GM12891 (cell line): Measurements from ENCODE around the gene SLC25A24.

ENCODE experiments used
- POLR2A ChIP-seq: IDR thresholded peaks from 2 replicates; pipeline ENCODE4 v1.6.1; 2011; ENCODE audit warnings: low read depth, low read length, control low read depth
- SPI1 ChIP-seq: IDR thresholded peaks from 2 replicates; pipeline ENCODE4 v1.6.1; 2011; ENCODE audit warnings: low read depth, low read length, control low read depth
- TAF1 ChIP-seq: IDR thresholded peaks from 2 replicates; pipeline ENCODE4 v1.6.1; 2011; ENCODE audit warnings: low read depth, low read length, control low read depth

GRCh38 chr1:108089477-108089876 is 110.7 kb downstream of the SLC25A24 start:
- no peak for TF ChIP-seq SPI1
- TF ChIP-seq TAF1: no peak
- TF ChIP-seq POLR2A: no peak
